OCI-LY1 (cell line): ENCODE data around the gene ACKR2.

Experiments used
- CTCF ChIP-seq: fragments of 200-600 bp; sonication (generic), shearing (Covaris generic); IDR thresholded peaks from 2 replicates; pipeline ENCODE4 v1.5.1; 2017; ENCODE audit warnings: mild to moderate bottlenecking, antibody characterized with exemption, low read length, moderate library complexity, mixed read lengths
- EZH2 ChIP-seq: fragments of 200-600 bp; sonication (generic), shearing (Covaris generic); IDR thresholded peaks from 2 replicates; pipeline ENCODE4 v1.8.0; 2017; ENCODE audit warnings: borderline replicate concordance, mixed run types, mild to moderate bottlenecking, antibody characterized with exemption, low read length, moderate library complexity, mixed read lengths

- no peak for TF ChIP-seq CTCF
- TF ChIP-seq EZH2: no peak
Observed at GRCh38 chr3:42914771-42915515, 105.7 kb downstream of the ACKR2 start.
